Adipocyte (in vitro differentiated cells): ENCODE results near the gene SUGP1.
"Not testable (repeated sequence)": the region's sequence is repeated elsewhere in the genome, so short reads cannot be mapped to it uniquely, and the experiment has no call there.

Experiments used
- DNase-seq: peaks from one replicate; pipeline ENCODE4 v3.0.0-alpha.2; 2015; ENCODE audit warnings: low read depth
- H3K27me3 ChIP-seq: replicated peaks from 2 replicates; pipeline ENCODE4 v1.7.0; 2013; ENCODE audit warnings: mild to moderate bottlenecking, low read length, moderate library complexity; ENCODE audit not compliant: control insufficient read depth, insufficient read depth
- H3K36me3 ChIP-seq: 2 replicates; pipeline ENCODE4 v1.7.0; 2013; ENCODE audit warnings: low read length, mild to moderate bottlenecking, moderate library complexity; ENCODE audit not compliant: control insufficient read depth, insufficient read depth, severe bottlenecking
- H3K4me1 ChIP-seq: 2 replicates; pipeline ENCODE4 v1.7.0; 2013; ENCODE audit warnings: mild to moderate bottlenecking, low read length, moderate library complexity; ENCODE audit not compliant: control insufficient read depth, insufficient read depth
- H3K4me3 ChIP-seq: 2 replicates; pipeline ENCODE4 v1.7.0; 2013; ENCODE audit warnings: mild to moderate bottlenecking, low read length, moderate library complexity
- H3K9ac ChIP-seq: 2 replicates; pipeline ENCODE4 v1.7.0; 2013; ENCODE audit warnings: mild to moderate bottlenecking, low read length, moderate library complexity
- H3K9me3 ChIP-seq: 2 replicates; pipeline ENCODE4 v1.7.0; 2013; ENCODE audit warnings: mild to moderate bottlenecking, low read length, moderate library complexity; ENCODE audit not compliant: control insufficient read depth

The SUGP1 gene

GRCh38 chr19:19352823-19353222 is 32.5 kb upstream of the SUGP1 start:
- H3K27me3 ChIP-seq: no peaks in the 10 kb centered on the region
- no peaks in the 10 kb centered on the region for H3K4me1 ChIP-seq
- DNase-seq: no peak
- H3K9me3 ChIP-seq: no peaks in the 10 kb centered on the region
- peaks cover 89% of the 10 kb centered on the region for H3K36me3 ChIP-seq
- H3K9ac ChIP-seq: no peak overlapping the region
- H3K4me3 ChIP-seq: no peak overlapping the region

DNA sequence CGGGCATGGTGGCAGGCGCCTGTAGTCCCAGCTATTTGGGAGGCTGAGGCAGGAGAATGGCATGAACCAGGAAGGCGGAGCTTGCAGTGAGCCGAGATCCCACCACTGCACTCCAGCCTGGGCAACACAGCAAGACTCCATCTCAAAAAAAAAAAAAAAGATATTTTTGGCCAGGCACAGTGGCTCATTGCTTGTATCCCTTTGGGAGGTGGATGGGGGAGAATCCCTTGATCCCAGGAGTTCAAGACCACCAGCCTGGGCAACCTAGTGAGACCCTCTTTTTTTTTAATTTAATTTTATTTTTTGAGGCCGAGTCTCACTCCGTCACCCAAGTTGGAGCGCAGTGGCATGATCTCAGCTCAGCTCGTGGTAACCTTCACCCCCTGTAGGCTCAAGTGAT is 30.4 kb upstream of the SUGP1 start:
- not testable (repeated sequence) for H3K9me3 ChIP-seq, H3K27me3 ChIP-seq, H3K4me1 ChIP-seq, H3K9ac ChIP-seq, H3K4me3 ChIP-seq, DNase-seq
- peaks cover 88% of the 10 kb centered on the region for H3K36me3 ChIP-seq

- no peak for DNase-seq
- H3K9me3 ChIP-seq: no peaks in the 10 kb centered on the region
- H3K36me3 ChIP-seq: peaks cover 88% of the 10 kb centered on the region
- H3K27me3 ChIP-seq: no peaks in the 10 kb centered on the region
- no peak overlapping the region for H3K4me3 ChIP-seq
- H3K4me1 ChIP-seq: no peaks in the 10 kb centered on the region
- H3K9ac ChIP-seq: no peak overlapping the region
These were observed 29.1 kb upstream of the SUGP1 start for GRCh38 chr19:19349365-19349764.

GRCh38 chr19:19348266-19348665 is 28.0 kb upstream of the SUGP1 start:
- Histone ChIP-seq H3K4me1 (no peaks in the 10 kb centered on the region), H3K9me3 (no peaks in the 10 kb centered on the region), H3K4me3 (no peak overlapping the region), H3K27me3 (no peaks in the 10 kb centered on the region), H3K36me3 (peaks cover 88% of the 10 kb centered on the region), H3K9ac (no peak overlapping the region)
- no peak for DNase-seq

DNA sequence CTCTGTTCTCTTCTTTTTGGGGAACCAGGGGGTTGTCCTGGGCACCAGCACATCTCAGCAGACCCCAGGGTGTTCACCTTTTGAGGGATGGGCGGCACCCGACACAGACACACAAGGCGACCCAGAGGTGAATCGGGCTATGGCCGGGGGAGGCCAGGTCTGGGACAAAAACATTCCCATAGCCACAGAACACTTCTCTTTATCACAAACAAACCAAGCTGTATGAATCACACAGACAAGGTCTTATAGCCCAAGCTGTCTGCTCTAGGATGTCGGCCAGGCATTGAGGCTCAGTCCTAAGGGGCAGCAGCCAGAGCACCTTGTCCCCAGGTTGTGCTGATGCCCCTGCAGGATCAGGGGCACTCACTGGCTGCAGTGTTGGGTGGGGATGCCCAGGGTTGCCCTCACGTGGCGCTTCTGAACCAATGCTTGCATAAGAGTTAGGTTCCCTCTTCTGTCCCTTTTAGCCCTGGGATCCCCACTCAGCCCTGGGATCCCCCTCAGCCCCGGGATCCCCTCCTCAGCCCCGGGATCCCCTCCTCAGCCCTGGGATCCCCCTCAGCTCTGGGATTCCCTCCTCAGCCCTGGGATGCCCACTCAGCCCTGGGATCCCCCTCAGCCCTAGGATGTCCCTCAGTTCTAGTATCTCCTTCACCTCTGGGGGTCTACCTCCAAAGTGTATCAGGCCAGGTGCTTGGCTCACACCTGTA is 27.2 kb upstream of the SUGP1 start:
- H3K27me3 ChIP-seq: no peaks in the 10 kb centered on the region
- H3K9me3 ChIP-seq: no peaks in the 10 kb centered on the region
- DNase-seq: no peak
- peaks cover 87% of the 10 kb centered on the region for H3K36me3 ChIP-seq
- no peak overlapping the region for H3K9ac ChIP-seq
- no peaks in the 10 kb centered on the region for H3K4me1 ChIP-seq
- H3K4me3 ChIP-seq: no peak overlapping the region

DNA sequence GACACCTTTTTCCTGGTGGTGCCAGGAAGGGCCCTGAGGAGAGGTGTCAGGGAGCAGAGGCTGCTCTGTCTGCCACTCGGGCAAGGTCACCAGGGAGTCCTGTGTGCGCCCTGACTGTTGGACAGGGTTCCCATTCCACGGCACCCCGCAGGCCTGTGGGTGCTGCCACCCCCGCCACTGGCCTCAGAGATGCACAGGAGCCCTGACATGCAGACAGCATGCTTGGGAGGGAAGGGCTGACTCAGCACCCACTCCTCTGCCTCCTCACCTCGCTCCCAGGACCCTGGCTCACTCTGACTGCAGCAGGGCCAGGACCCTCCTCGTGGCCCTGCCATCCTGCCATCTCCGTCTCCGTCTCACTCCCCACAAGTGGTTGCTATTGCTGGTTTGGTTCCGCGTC is 25.7 kb upstream of the SUGP1 start:
- H3K27me3 ChIP-seq: no peaks in the 10 kb centered on the region
- H3K9ac ChIP-seq: no peak overlapping the region
- no peak for DNase-seq
- H3K4me3 ChIP-seq: no peak overlapping the region
- no peaks in the 10 kb centered on the region for H3K4me1 ChIP-seq
- H3K9me3 ChIP-seq: no peaks in the 10 kb centered on the region
- peaks cover 84% of the 10 kb centered on the region for H3K36me3 ChIP-seq

- no peak overlapping the region for H3K9ac ChIP-seq
- no peak for DNase-seq
- no peak overlapping the region for H3K4me3 ChIP-seq
- H3K4me1 ChIP-seq: no peaks in the 10 kb centered on the region
- H3K36me3 ChIP-seq: peaks cover 87% of the 10 kb centered on the region
- no peaks in the 10 kb centered on the region for H3K27me3 ChIP-seq
- H3K9me3 ChIP-seq: no peaks in the 10 kb centered on the region
These were observed 24.9 kb upstream of the SUGP1 start for GRCh38 chr19:19345232-19345631.

DNA sequence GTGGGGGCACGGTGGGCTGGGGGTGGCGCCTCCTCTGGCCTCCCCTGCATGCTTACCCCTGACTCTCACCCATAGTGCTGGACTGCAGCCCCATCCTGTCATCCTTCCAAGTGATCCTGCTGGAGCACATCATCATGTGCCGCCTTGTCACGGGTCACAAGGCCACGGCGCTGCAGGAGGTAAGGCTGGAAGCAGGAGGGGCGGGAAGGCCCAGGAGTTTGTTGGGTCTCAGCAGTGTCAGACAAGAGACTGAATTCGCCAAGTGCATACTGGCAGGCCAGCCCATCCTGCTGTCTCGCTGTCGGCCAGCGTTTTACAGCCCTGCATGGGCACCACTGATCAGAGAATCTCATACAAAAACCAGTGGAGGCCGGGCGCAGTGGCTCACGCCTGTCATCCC is 23.5 kb upstream of the SUGP1 start:
- Histone ChIP-seq H3K4me1 (no peaks in the 10 kb centered on the region), H3K36me3 (peaks cover 80% of the 10 kb centered on the region), H3K27me3 (no peaks in the 10 kb centered on the region), H3K4me3 (no peak overlapping the region), H3K9ac (no peak overlapping the region), H3K9me3 (no peaks in the 10 kb centered on the region)
- DNase-seq: no peak

- Histone ChIP-seq H3K36me3 (peaks cover 80% of the 10 kb centered on the region), H3K27me3 (no peaks in the 10 kb centered on the region), H3K9me3 (no peaks in the 10 kb centered on the region), H3K4me1 (peaks cover 5% of the 10 kb centered on the region), H3K9ac (no peak overlapping the region), H3K4me3 (no peak overlapping the region)
- no peak for DNase-seq
These were observed 22.7 kb upstream of the SUGP1 start for GRCh38 chr19:19343016-19343362.

- no peaks in the 10 kb centered on the region for H3K27me3 ChIP-seq
- no peak overlapping the region for H3K4me3 ChIP-seq
- no peaks in the 10 kb centered on the region for H3K9me3 ChIP-seq
- H3K4me1 ChIP-seq: peaks cover 11% of the 10 kb centered on the region
- no peak overlapping the region for H3K9ac ChIP-seq
- peak; percentile 79 for DNase-seq
- H3K36me3 ChIP-seq: peaks cover 81% of the 10 kb centered on the region
These were observed 22.0 kb upstream of the SUGP1 start for GRCh38 chr19:19342086-19343015.

- Histone ChIP-seq H3K9ac (no peak overlapping the region), H3K4me1 (peaks cover 14% of the 10 kb centered on the region), H3K4me3 (no peak overlapping the region), H3K36me3 (peaks cover 81% of the 10 kb centered on the region), H3K9me3 (no peaks in the 10 kb centered on the region), H3K27me3 (no peaks in the 10 kb centered on the region)
- no peak for DNase-seq
These were observed 20.7 kb upstream of the SUGP1 start for GRCh38 chr19:19341026-19341425.
